GM19452 (cell line): ENCODE results near the gene STPG1.
A peak's percentile ranks its signal among the peaks of the same experiment; 100 is the strongest.

Source experiments
- ATAC-seq: cut with Tn5 transposase; IDR thresholded peaks from one replicate; pipeline ENCODE4 v1.9.1; 2021; ENCODE audit not compliant: unreplicated experiment

STPG1 gene

GRCh38 chr1:24344090-24344742, 69.4 kb downstream of the STPG1 start:
- no peak for ATAC-seq

- ATAC-seq, result no peak
Observed at GRCh38 chr1:24343412-24344089, 70.0 kb downstream of the STPG1 start.

DNA sequence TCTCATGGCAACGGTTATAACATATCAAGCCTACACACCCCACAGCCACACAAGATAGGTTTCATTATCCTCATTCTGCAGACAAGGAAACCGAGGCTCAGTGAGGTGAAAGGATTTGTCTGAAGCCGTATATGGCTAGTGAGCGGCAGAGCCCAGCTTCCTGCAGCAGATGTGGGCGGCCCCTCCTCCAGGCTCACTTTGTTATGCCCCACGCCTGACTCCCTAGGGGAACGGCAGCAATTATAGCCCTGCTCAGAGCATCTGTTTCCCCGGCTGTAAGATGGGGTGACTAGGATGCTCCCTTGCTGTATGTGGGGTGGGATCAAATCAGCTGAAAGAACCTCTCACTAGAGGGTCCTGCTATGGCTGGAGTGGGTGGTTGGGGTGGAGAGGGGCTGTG, 72.3 kb downstream of the STPG1 start:
- ATAC-seq, result no peak

DNA sequence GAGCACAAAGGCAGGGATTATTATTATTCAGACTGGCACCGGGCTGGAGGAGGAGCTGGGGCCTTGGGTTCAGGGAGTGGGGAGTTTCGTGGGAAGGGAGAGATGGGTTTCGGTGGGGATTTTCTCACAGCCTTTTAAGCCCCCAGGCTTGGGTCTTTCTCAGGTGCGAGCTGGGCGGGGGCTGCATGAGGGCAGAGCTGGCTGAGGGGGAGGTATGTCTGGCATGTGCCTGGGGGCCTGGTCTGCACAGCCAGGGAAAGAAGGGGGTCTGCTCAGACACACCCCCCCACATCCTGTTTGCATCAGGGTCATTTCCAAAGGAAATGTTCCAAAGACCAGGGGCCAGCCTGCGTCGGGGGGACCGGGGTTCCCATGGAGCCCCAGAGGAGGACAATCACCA, 72.8 kb downstream of the STPG1 start:
- ATAC-seq, result no peak

- ATAC-seq, result no peak
Observed at GRCh38 chr1:24339996-24340395, 73.6 kb downstream of the STPG1 start.

DNA sequence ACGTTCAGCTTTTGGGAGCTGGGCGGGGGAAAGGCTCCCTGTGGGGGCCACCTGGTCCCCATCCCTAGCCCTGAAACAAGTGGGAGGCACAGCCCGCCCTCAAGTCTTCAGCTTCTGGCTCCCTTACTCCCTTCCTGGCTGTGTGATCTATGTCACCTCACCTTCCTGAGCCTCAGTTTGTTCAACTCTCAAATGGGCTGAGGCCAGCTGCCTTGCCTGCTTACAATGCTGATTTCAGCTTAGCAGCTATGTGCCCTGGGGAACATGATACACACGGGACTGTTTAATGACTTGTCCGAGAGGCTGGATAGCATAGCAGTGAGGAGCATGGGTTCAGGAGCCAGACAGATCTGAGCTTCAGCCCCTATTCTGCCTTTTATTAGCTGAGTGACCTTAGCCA, 75.1 kb downstream of the STPG1 start:
- no peak for ATAC-seq

DNA sequence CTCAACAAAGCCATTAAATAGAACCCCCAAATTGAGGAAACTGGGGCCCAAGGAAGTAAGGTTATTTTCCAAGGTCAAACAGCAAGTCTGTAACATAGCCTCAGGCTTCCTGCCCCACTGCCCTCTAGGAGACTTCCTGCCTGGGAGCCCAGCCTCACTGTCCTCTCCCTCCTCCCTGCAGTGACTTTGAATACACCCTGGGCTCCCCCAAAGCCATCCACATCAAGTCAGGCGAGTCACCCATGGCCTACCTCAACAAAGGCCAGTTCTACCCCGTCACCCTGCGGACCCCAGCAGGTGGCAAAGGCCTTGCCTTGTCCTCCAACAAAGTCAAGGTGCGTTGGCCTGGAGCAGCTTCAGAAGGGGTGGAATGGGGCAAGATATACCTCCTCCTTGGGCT, 76.1 kb downstream of the STPG1 start:
- no peak for ATAC-seq

GRCh38 chr1:24336075-24336474, 77.5 kb downstream of the STPG1 start:
- no peak for ATAC-seq

- ATAC-seq, result no peak
Observed at GRCh38 chr1:24331961-24332673, 81.5 kb downstream of the STPG1 start.

GRCh38 chr1:24329797-24330543, 83.6 kb downstream of the STPG1 start:
- ATAC-seq, result no peak

- ATAC-seq, result no peak
Observed at GRCh38 chr1:24329331-24329730, 84.3 kb downstream of the STPG1 start.

- no peak for ATAC-seq
Observed at GRCh38 chr1:24327891-24328290, 85.7 kb downstream of the STPG1 start.

DNA sequence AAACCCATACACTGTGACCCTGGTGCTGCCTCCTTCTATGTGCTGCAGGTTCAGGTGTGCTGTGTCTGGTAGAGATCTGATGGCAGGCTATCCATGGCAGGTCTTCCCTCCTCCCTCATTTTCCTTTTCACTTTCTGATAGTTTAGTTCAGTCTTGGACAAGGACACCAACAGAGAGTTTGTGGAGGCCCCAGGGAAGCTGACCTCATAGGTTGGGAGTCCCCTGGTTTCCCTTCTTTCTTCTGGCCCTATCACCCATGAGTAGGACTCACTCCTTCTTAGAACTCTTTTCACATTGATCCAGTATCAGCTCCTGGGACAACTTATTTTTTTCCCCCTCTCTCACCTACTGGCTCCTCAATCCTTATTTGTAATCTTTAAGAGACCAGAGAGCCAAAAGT, 86.1 kb downstream of the STPG1 start:
- ATAC-seq, result no peak

DNA sequence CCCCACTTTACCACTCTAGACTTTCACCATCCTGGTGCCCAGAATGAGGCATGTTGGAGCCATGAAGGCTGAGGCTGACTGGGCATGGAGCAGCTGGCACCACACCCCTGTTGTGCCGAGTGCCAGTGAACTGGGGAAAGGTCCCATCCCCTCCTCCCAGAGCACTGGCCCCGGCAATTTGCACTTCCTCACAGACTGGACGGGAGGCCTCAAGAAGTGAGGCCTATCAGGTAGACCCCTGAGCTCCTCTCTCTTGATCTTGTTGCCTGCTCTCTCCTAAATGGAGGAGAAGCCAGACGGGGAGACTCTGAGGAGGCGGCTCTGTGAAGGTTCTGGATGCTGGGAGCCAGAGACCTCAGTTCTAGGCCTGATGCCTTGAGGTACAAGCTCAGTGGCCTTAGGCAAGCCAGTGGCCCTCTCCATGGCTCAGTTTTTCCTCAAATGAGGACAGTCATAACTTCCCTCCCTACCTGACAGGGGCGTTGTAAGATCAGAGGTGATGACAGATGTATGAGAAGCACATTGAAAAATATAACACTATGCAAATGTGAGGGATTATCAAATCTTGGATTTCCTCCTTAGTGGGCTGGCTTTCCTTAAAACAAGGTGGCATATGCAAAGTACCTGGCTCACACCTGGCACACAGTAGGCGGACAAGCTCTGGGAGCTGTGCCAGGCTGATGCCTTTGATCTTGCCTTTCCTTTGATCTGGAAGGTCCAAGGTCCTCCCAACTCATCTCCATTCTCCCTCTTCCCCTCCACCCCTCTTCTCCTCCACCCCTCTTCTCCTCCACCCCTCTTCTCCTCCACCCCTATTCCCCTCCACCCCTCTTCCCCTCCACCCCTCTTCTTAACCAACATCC, 87.8 kb downstream of the STPG1 start:
- ATAC-seq, result no peak

- no peak for ATAC-seq
Observed at GRCh38 chr1:24324903-24325302, 88.7 kb downstream of the STPG1 start.

GRCh38 chr1:24323281-24323680, 90.3 kb downstream of the STPG1 start:
- ATAC-seq, result no peak

DNA sequence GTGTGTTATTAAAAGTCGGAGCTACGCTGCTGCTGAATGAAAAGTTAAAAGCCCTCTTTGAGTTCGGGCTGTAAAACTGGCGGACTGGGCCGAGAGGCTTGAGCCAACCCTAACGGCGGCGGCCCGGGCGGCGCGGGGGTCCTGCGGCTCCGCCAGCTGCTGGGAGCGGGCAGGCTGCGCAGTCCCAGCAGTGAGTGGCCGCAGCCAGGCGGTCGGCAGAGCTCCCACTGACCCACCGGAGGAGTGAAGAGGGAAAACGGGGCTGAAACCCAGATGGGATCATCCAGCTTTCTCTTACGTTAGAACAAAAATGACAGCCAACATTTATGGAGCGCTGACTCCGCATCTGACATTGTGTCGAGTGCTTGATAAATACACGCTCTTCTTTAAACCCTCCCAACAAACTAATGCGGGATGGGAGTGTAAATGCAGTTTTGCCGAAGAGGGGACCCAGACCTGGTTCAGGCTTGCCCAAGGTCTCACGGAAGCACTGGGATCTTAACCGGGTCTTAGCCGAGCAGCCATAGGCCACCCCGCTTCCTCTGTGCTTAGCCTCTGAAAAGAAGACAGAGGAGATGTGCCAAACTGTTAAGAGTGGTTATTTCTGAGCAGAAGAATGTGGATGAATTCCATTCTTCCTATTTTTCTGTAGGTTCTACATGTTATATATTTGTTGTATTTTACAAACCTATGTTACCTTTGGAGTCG, 91.0 kb downstream of the STPG1 start:
- no peak for ATAC-seq

- ATAC-seq, result peak; percentile 82
Observed at GRCh38 chr1:24321697-24322469, 91.7 kb downstream of the STPG1 start.

DNA sequence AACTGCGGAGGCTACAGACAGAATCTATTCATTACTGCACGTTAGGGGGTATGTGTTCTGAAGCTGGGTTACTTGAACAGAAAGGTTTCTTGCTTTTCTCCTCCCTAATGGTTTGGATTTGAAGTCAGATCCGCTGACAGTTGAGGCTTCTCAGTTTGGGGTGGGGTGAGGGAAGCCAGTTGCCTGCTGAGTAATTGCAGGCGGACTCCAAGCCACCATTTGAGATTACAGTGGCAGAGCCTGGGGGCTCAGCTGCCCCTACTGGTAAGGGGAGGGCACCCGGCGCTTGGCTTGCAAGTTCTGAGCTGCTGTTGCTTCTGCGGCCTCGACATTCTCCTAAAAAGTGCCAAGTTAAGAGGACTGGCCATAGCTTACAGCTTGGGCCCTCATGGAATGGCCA, 92.5 kb downstream of the STPG1 start:
- no peak for ATAC-seq
